Kidney glomerular epithelial cell (primary cell): ENCODE measurements around the gene PTCH1.

Experiments used
- DNase-seq: peaks from one replicate; lab custom pipeline; 2025; lab: John Stamatoyannopoulos, UW

PTCH1 gene

GRCh38 chr9:95516734-95517558 lies at the start of gene PTCH1:
PTCH1 (minus strand) TSS chr9:95516971.
- peak; percentile 27 for DNase-seq

- no peak for DNase-seq
Measured at GRCh38 chr9:95565982-95566381, 49.2 kb upstream of the PTCH1 start.

GRCh38 chr9:95561913-95562312 lies 45.1 kb upstream of the PTCH1 start:
- DNase-seq, result no peak

- DNase-seq, result no peak
Measured at GRCh38 chr9:95557142-95557541, 40.4 kb upstream of the PTCH1 start.

- DNase-seq, result no peak
Measured at GRCh38 chr9:95556521-95556920, 39.8 kb upstream of the PTCH1 start.

GRCh38 chr9:95552814-95553546 lies 36.2 kb upstream of the PTCH1 start:
- no peak for DNase-seq

GRCh38 chr9:95552255-95552654 lies 35.5 kb upstream of the PTCH1 start:
- DNase-seq, result no peak

GRCh38 chr9:95551406-95551805 lies 34.6 kb upstream of the PTCH1 start:
- DNase-seq, result no peak

- no peak for DNase-seq
Measured at GRCh38 chr9:95545831-95546567, 29.2 kb upstream of the PTCH1 start.

GRCh38 chr9:95533996-95534680 lies 17.4 kb upstream of the PTCH1 start:
- DNase-seq, result no peak

- DNase-seq, result no peak
Measured at GRCh38 chr9:95529910-95530309, 13.1 kb upstream of the PTCH1 start.

GRCh38 chr9:95528908-95529502 lies 12.2 kb upstream of the PTCH1 start:
- DNase-seq, result no peak

GRCh38 chr9:95522871-95523370 lies 6.2 kb upstream of the PTCH1 start:
- DNase-seq, result no peak

GRCh38 chr9:95521699-95522098 lies 4.9 kb upstream of the PTCH1 start:
- no peak for DNase-seq

GRCh38 chr9:95517559-95518425 lies 1.0 kb upstream of the PTCH1 start:
- DNase-seq, result no peak

- DNase-seq, result no peak
Measured at GRCh38 chr9:95516221-95516733, 494 bp downstream of the PTCH1 start.

GRCh38 chr9:95515272-95516113 lies 1.3 kb downstream of the PTCH1 start:
- no peak for DNase-seq

GRCh38 chr9:95514342-95514741 lies 2.4 kb downstream of the PTCH1 start:
- no peak for DNase-seq

- no peak for DNase-seq
Measured at GRCh38 chr9:95513711-95514110, 3.1 kb downstream of the PTCH1 start.
